HepG2 (cell line): Measurements from ENCODE around the gene HDAC3. TPM values are rescaled to one million over a fixed set of nuclear protein-coding genes. Genes with fewer than 3 reads are reported as not detected.

Experiments used
- ATAC-seq: fragments of 200-7000 bp; cut with Tn5 transposase; 3 replicates; pipeline ENCODE4 v1.9.1; 2020; ENCODE audit warnings: mild to moderate bottlenecking, moderate library complexity
- BruUV-seq: library from RNA; stranded (reverse); fragments of 400-500 nt; replicated peaks from 2 replicates; lab custom pipeline; 2021; lab: Mats Ljungman, UMichigan
- CTCF ChIA-PET: fragments of 300-600 bp; formaldehyde crosslinking; extraction: SDS; loops from one replicate; lab custom pipeline; 2021; ENCODE audit warnings: low total read pairs, inconsistent platforms, low intra/inter-chr PET ratio; lab: Yijun Ruan, JAX
- POLR2A ChIA-PET: fragments of 350-600 bp; sonication (Branson Sonifier 250); formaldehyde crosslinking; loops from one replicate; lab custom pipeline; 2020; ENCODE audit warnings: antibody characterized with exemption, inconsistent platforms; lab: Yijun Ruan, JAX
- DNase-seq: peaks from one replicate; pipeline ENCODE4 v3.0.0-alpha.2; 2015; ENCODE audit warnings: low spot score
- FAIRE-seq: peaks from 3 replicates; lab custom pipeline; 2011; peaks lifted over from hg19 to GRCh38; lab: Jason Lieb, UNC
- H2AFZ ChIP-seq: one replicate; pipeline ENCODE4 v1.6.1; 2011; ENCODE audit warnings: low read length, inconsistent platforms
- H3K27ac ChIP-seq: fragments of 300-600 bp; 3 replicates; pipeline ENCODE4 v1.8.0; 2011; ENCODE audit warnings: mixed run types, mild to moderate bottlenecking, mixed read lengths, low read length, inconsistent platforms; ENCODE audit not compliant: insufficient read depth; ENCODE audit errors: extremely low read length
- H3K27me3 ChIP-seq, 2 experiments: fragments of 200-600 bp in 1 of 2; 2 replicates in 1 of 2; 3 replicates in 1 of 2; pipeline versions ENCODE4 v1.6.0 to v1.8.0; 2011; ENCODE audit warnings: low read length in 2 of 2, mild to moderate bottlenecking in 2 of 2, moderate library complexity in 2 of 2, inconsistent platforms in 1 of 2; ENCODE audit not compliant: insufficient read depth in 2 of 2, control insufficient read depth in 1 of 2
- H3K36me3 ChIP-seq, 2 experiments: fragments of 200-600 bp in 1 of 2; replicated peaks in 1 of 2; 2 replicates in 1 of 2; 3 replicates in 1 of 2; pipeline versions ENCODE4 v1.5.1 to v1.8.0; 2011; ENCODE audit warnings: low read length in 2 of 2, inconsistent platforms in 1 of 2; ENCODE audit not compliant: insufficient read depth in 2 of 2, control insufficient read depth in 1 of 2
- H3K4me1 ChIP-seq: 2 replicates; pipeline ENCODE4 v1.5.1; 2012; ENCODE audit warnings: low read length, inconsistent platforms; ENCODE audit not compliant: insufficient read depth
- H3K4me2 ChIP-seq: 2 replicates; pipeline ENCODE4 v1.6.0; 2011; ENCODE audit warnings: low read depth, low read length, inconsistent platforms
- H3K4me3 ChIP-seq, 3 experiments: fragments of 200-600 bp in 1 of 3; sonication (generic), shearing (Covaris generic) in 1 of 3; replicated peaks in 1 of 3; 2 replicates each; pipeline ENCODE4 v1.5.1; 2011 to 2016; ENCODE audit warnings: low read length in 3 of 3, inconsistent platforms in 2 of 3, low read depth in 2 of 3, mild to moderate bottlenecking in 2 of 3, control low read depth in 1 of 3, mixed read lengths in 1 of 3; ENCODE audit not compliant: insufficient read depth in 1 of 3
- H3K79me2 ChIP-seq: one replicate; pipeline ENCODE4 v1.6.1; 2011; ENCODE audit warnings: low read length, inconsistent platforms; ENCODE audit not compliant: insufficient read depth
- H3K9ac ChIP-seq: 2 replicates; pipeline ENCODE4 v1.6.0; 2011; ENCODE audit warnings: mild to moderate bottlenecking, low read depth, low read length, inconsistent platforms; ENCODE audit not compliant: insufficient read depth
- H3K9me3 ChIP-seq: 2 replicates; pipeline ENCODE4 v1.5.1; 2012; ENCODE audit warnings: mild to moderate bottlenecking, low read length
- H4K20me1 ChIP-seq: 2 replicates; pipeline ENCODE4 v1.6.0; 2011; ENCODE audit warnings: inconsistent platforms, mild to moderate bottlenecking, low read length, moderate library complexity; ENCODE audit not compliant: insufficient read depth
- CBX2 ChIP-seq, 2 experiments: fragments of 200-600 bp in 1 of 2; sonication (generic); formaldehyde crosslinking in 1 of 2; IDR thresholded peaks; 2 replicates each; pipeline versions ENCODE4 v1.7.0 to v1.8.1; 2018 to 2022; ENCODE audit warnings: low read depth in 2 of 2, low read length in 1 of 2, mild to moderate bottlenecking in 1 of 2, missing genetic modification reagents in 1 of 2
- DNMT3B ChIP-seq: conservative IDR thresholded peaks from 2 replicates; pipeline ENCODE4 v1.6.1; 2016; ENCODE audit warnings: missing biosample characterization, control low read depth
- HDAC2 ChIP-seq: sonication (generic); formaldehyde crosslinking; IDR thresholded peaks from 2 replicates; pipeline ENCODE4 v1.4.0; 2020; ENCODE audit warnings: missing genetic modification reagents
- MIER2 ChIP-seq: IDR thresholded peaks from 2 replicates; pipeline ENCODE4 v1.6.1; 2016; ENCODE audit warnings: missing biosample characterization, missing genetic modification reagents
- SMARCE1 ChIP-seq: fragments of 450-650 bp; IDR thresholded peaks from 2 replicates; pipeline ENCODE4 v1.6.1; 2017; ENCODE audit warnings: borderline replicate concordance
- SMC3 ChIP-seq: IDR thresholded peaks from 2 replicates; pipeline ENCODE4 v1.6.1; 2011; ENCODE audit warnings: low read length, improper control_type of control experiment
- SRF ChIP-seq: IDR thresholded peaks from 2 replicates; pipeline ENCODE4 v1.6.1; 2011; ENCODE audit warnings: mild to moderate bottlenecking, low read depth, low read length, moderate library complexity
- TCF12 ChIP-seq, 2 experiments: fragments of 450-650 bp in 1 of 2; sonication (generic) in 1 of 2; formaldehyde crosslinking in 1 of 2; IDR thresholded peaks; 2 replicates each; pipeline versions ENCODE4 v1.6.1 to v1.8.0; 2017 to 2022; ENCODE audit warnings: antibody characterized with exemption in 1 of 2, mild to moderate bottlenecking in 1 of 2, missing genetic modification reagents in 1 of 2, moderate library complexity in 1 of 2
- TRIM24 ChIP-seq: sonication (generic); formaldehyde crosslinking; IDR thresholded peaks from 2 replicates; pipeline ENCODE4 v1.8.0; 2022; ENCODE audit warnings: mild to moderate bottlenecking, missing genetic modification reagents
- ZNF331 ChIP-seq: sonication (generic); formaldehyde crosslinking; IDR thresholded peaks from 2 replicates; pipeline ENCODE4 v1.4.0; 2020; ENCODE audit warnings: missing genetic modification reagents
- ZNF607 ChIP-seq: sonication (generic); formaldehyde crosslinking; IDR thresholded peaks from 2 replicates; pipeline ENCODE4 v1.5.1; 2020; ENCODE audit warnings: missing genetic modification reagents, mild to moderate bottlenecking, borderline replicate concordance
- ZNF670 ChIP-seq: sonication (generic); formaldehyde crosslinking; IDR thresholded peaks from 2 replicates; pipeline ENCODE4 v1.8.0; 2022; ENCODE audit warnings: mild to moderate bottlenecking, missing genetic modification reagents, borderline replicate concordance
- WGBS: methylation state at CpG from one replicate; pipeline ENCODE4 v1.1.6; 2017; ENCODE audit warnings: low lambda C conversion rate; 5-methylcytosine and 5-hydroxymethylcytosine counted together
- in situ Hi-C: cut with HindIII; loops from 2 replicates; pipeline ENCODE4 v1.10.0; 2017; ENCODE audit warnings: low pct_unique_long_range_greater_than_20kb; ENCODE audit not compliant: extremely low pct_ligation_motif_present
- intact Hi-C: fragments of 100-400 bp; cut with micrococcal nuclease; formaldehyde crosslinking; loops from one replicate; pipeline ENCODE4 v1.10.0; 2022; ENCODE audit not compliant: unreplicated experiment
- polyA plus RNA-seq, 8 experiments: library from polyadenylated mRNA; depleted of rRNA in 3 of 8; stranded (reverse) in 7 of 8; unstranded in 1 of 8; fragments of >200 nt; fragmentation: Illumina TruSeq in 4 of 8; extraction: Trizol in 4 of 8; gene quantifications; 2 replicates each; pipeline versions ENCODE4 v1.2.1 to v1.2.3, GENCODE V29; 2011 to 2016; ENCODE audit warnings: low read depth in 4 of 8, missing spikeins in 1 of 8, mixed read lengths in 1 of 8; ENCODE audit not compliant: insufficient read depth in 1 of 8
- total RNA-seq, 5 experiments: library from RNA; depleted of rRNA; stranded (reverse); fragments of >200 nt; fragmentation: Illumina TruSeq; extraction: Trizol; gene quantifications; 2 replicates each; pipeline ENCODE4 v1.2.3, GENCODE V29; 2016; ENCODE audit warnings: low read depth in 1 of 5
- TF ChIP-seq, protein P1 (sequence below): sonication (generic); formaldehyde crosslinking; IDR thresholded peaks from 2 replicates; pipeline ENCODE4 v1.5.0; 2020; ENCODE audit warnings: missing genetic modification reagents
- TF ChIP-seq, protein P2 (sequence below): sonication (generic); formaldehyde crosslinking; IDR thresholded peaks from 2 replicates; pipeline ENCODE4 v1.5.0; 2020; ENCODE audit warnings: mild to moderate bottlenecking, low read depth, missing genetic modification reagents, borderline replicate concordance
- TF ChIP-seq, protein P3 (sequence below): sonication (generic); formaldehyde crosslinking; IDR thresholded peaks from 2 replicates; pipeline ENCODE4 v1.4.0; 2020; ENCODE audit warnings: missing genetic modification reagents, mild to moderate bottlenecking, borderline replicate concordance

Gene HDAC3
- total and polyA plus RNA-seq, 2 of the 13 experiments (the other 11 are each of a cell fraction or from before 2014, with no cell fraction given), result 84.0 to 94.1 TPM

DNA sequence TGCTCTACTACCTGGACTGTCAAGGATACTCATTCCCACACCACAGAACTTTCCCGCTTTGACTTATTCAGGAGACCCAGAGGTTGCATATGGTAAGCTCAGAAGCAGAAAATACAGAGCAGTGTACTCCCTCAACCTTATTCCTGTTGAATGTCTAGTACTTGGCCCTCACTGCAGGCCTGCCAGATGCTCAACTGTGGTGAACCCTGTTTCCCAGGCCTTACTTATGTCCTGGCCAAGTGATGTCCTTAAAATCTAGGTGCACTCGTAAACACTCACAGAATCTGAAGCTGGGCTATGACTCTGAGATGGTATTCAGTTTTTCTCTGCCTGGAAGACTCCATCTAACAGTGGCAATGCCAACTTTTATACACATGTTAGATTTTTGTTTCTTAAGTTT, 38.8 kb downstream of the HDAC3 start:
- intact Hi-C loops, result no loop called here
- no peak overlapping the region for H3K27ac ChIP-seq
- POLR2A ChIA-PET, result interaction anchor here (1.3 to 1.7 kb wide), 2 partner anchors 19 to 34 kb away, joined by 4 to 6 read pairs; no protein-coding TSS in a partner anchor
- H3K36me3 ChIP-seq, result peaks cover 0 to 22% of the 10 kb centered on the region in 2 experiments; a peak in 4 of 5 replicates
- FAIRE-seq (no peak), ATAC-seq (no peak), DNase-seq (no peak)
- no peaks in the 10 kb centered on the region for H3K9me3 ChIP-seq
- no peak overlapping the region for H2AFZ ChIP-seq
- no TSS peak for BruUV-seq
- TF ChIP-seq DNMT3B (CRISPR knock-in tag), result no peak
- TF ChIP-seq TRIM24 (CRISPR knock-in tag), result no peak
- TF ChIP-seq, protein P1, sequence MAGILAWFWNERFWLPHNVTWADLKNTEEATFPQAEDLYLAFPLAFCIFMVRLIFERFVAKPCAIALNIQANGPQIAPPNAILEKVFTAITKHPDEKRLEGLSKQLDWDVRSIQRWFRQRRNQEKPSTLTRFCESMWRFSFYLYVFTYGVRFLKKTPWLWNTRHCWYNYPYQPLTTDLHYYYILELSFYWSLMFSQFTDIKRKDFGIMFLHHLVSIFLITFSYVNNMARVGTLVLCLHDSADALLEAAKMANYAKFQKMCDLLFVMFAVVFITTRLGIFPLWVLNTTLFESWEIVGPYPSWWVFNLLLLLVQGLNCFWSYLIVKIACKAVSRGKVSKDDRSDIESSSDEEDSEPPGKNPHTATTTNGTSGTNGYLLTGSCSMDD, result no peak
- TF ChIP-seq HDAC2 (CRISPR knock-in tag), result no peak
- no peak for TF ChIP-seq SMC3
- no peak for TF ChIP-seq SMARCE1
- no peak for TF ChIP-seq TCF12 (IDR thresholded peaks at IDR 0.05)
- TF ChIP-seq TCF12 (CRISPR knock-in tag; IDR thresholded peaks at IDR 0.05), result no peak
- WGBS, result 97% methylated on average over 2 of the region's 2 CpGs
- peaks cover 32% of the 10 kb centered on the region for H3K4me1 ChIP-seq
- H3K4me2 ChIP-seq, result no peak overlapping the region
- CTCF ChIA-PET, result no interaction called here
- H3K4me3 ChIP-seq, result no peak overlapping the region
- no peaks in the 10 kb centered on the region for H4K20me1 ChIP-seq
- no peaks in the 10 kb centered on the region for H3K27me3 ChIP-seq
- no peak overlapping the region for H3K9ac ChIP-seq
- H3K79me2 ChIP-seq, result peaks cover 68% of the 10 kb centered on the region
- in situ Hi-C loops, result no loop called here

DNA sequence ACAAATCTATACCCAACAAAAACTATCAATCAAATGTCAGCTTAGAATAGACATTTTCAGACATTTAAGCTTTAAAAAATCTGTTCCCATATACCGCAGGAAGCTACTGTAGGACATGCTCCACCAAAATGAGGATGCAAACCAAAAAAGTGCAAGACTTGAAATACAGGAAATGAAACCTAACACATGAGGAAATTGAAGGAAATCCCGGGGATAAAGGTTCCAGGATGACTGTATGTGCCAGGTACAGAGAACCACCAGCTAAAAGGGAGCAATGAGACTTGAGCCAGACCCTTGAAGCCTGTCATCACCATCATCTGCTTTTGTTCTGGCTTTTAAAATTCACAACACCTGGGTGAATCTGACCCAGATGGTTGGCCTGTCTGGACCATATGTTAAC, 39.3 kb downstream of the HDAC3 start:
- H3K27me3 ChIP-seq, result no peaks in the 10 kb centered on the region
- POLR2A ChIA-PET, result interaction anchor here (1.3 to 1.7 kb wide), 2 partner anchors 20 to 33 kb away, joined by 4 to 6 read pairs; no protein-coding TSS in a partner anchor
- no peak overlapping the region for H3K9ac ChIP-seq
- H2AFZ ChIP-seq, result no peak overlapping the region
- H3K9me3 ChIP-seq, result no peaks in the 10 kb centered on the region
- H4K20me1 ChIP-seq, result no peaks in the 10 kb centered on the region
- H3K36me3 ChIP-seq, result peaks cover 0 to 18% of the 10 kb centered on the region in 2 experiments; a peak in 4 of 5 replicates
- H3K27ac ChIP-seq, result no peak overlapping the region
- no peak overlapping the region for H3K4me2 ChIP-seq
- no peak overlapping the region for H3K4me3 ChIP-seq
- FAIRE-seq (no peak), ATAC-seq (no peak), DNase-seq (no peak)
- intact Hi-C loops, result no loop called here
- in situ Hi-C loops, result no loop called here
- no TSS peak for BruUV-seq
- peaks cover 35% of the 10 kb centered on the region for H3K4me1 ChIP-seq
- 89% methylated on average over 2 of the region's 2 CpGs for WGBS
- CTCF ChIA-PET, result no interaction called here
- H3K79me2 ChIP-seq, result peaks cover 64% of the 10 kb centered on the region
- TF ChIP-seq, protein P2, sequence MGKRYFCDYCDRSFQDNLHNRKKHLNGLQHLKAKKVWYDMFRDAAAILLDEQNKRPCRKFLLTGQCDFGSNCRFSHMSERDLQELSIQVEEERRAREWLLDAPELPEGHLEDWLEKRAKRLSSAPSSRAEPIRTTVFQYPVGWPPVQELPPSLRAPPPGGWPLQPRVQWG, result no peak
- no peak for TF ChIP-seq ZNF670 (CRISPR knock-in tag)
- no peak for TF ChIP-seq MIER2
- no peak for TF ChIP-seq ZNF331 (CRISPR knock-in tag)
- TF ChIP-seq CBX2 (IDR thresholded peaks at IDR 0.05; ENCODE audit: low read depth, low read length), result no peak
- no peak for TF ChIP-seq CBX2 (CRISPR knock-in tag; IDR thresholded peaks at IDR 0.05; ENCODE audit: low read depth)
- no peak for TF ChIP-seq ZNF607 (CRISPR knock-in tag)
- TF ChIP-seq, protein P3, sequence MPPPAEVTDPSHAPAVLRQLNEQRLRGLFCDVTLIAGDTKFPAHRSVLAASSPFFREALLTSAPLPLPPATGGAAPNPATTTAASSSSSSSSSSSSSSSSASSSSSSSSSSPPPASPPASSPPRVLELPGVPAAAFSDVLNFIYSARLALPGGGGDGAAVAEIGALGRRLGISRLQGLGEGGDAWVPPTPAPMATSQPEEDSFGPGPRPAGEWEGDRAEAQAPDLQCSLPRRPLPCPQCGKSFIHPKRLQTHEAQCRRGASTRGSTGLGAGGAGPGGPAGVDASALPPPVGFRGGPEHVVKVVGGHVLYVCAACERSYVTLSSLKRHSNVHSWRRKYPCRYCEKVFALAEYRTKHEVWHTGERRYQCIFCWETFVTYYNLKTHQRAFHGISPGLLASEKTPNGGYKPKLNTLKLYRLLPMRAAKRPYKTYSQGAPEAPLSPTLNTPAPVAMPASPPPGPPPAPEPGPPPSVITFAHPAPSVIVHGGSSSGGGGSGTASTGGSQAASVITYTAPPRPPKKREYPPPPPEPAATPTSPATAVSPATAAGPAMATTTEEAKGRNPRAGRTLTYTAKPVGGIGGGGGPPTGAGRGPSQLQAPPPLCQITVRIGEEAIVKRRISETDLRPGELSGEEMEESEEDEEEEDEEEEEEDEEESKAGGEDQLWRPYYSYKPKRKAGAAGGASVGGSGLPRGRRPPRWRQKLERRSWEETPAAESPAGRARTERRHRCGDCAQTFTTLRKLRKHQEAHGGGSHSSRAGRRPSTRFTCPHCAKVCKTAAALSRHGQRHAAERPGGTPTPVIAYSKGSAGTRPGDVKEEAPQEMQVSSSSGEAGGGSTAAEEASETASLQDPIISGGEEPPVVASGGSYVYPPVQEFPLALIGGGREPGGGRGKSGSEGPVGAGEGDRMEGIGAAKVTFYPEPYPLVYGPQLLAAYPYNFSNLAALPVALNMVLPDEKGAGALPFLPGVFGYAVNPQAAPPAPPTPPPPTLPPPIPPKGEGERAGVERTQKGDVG, result no peak
- no peak for TF ChIP-seq SRF
